Activated naive CD8-positive, alpha-beta T cell (primary cell): ENCODE results near the gene SNX10.
A peak's percentile ranks its signal among the peaks of the same experiment; 100 is the strongest.
"Not testable (repeated sequence)": the region's sequence is repeated elsewhere in the genome, so short reads cannot be mapped to it uniquely, and the experiment has no call there.

Experiments
- H3K27ac Mint-ChIP-seq: one replicate; pipeline ENCODE4 v1.8.0; 2021; ENCODE audit warnings: mixed read lengths
- H3K27me3 Mint-ChIP-seq: one replicate; pipeline ENCODE4 v1.8.0; 2021; ENCODE audit warnings: mixed read lengths
- H3K36me3 Mint-ChIP-seq: one replicate; pipeline ENCODE4 v1.8.0; 2021; ENCODE audit warnings: mixed read lengths
- H3K4me1 Mint-ChIP-seq: one replicate; pipeline ENCODE4 v1.8.0; 2021; ENCODE audit warnings: low read depth, mixed read lengths
- H3K4me3 Mint-ChIP-seq: one replicate; pipeline ENCODE4 v1.8.0; 2021; ENCODE audit warnings: mild to moderate bottlenecking, mixed read lengths
- H3K9me3 Mint-ChIP-seq: one replicate; pipeline ENCODE4 v1.8.0; 2021; ENCODE audit warnings: low read depth, mixed read lengths

Gene SNX10

GRCh38 chr7:26291699-26292538 lies at the start of gene SNX10:
Gene SNX10 (plus strand): TSS chr7:26291862. CDS start chr7:26346443, 54,581 bp downstream.
- H3K4me3 Mint-ChIP-seq = peak within 1 kb of the TSS; percentile 92
- H3K36me3 Mint-ChIP-seq = no peaks in the 10 kb centered on the region
- H3K4me1 Mint-ChIP-seq = peaks cover 37% of the 10 kb centered on the region
- peak within 1 kb of the TSS; percentile 86 for H3K27ac Mint-ChIP-seq
- H3K9me3 Mint-ChIP-seq = no peaks in the 10 kb centered on the region
- H3K27me3 Mint-ChIP-seq = no peaks in the 10 kb centered on the region

- H3K27me3 Mint-ChIP-seq = no peaks in the 10 kb centered on the region
- no peaks in the 10 kb centered on the region for H3K36me3 Mint-ChIP-seq
- no peak overlapping the region for H3K4me3 Mint-ChIP-seq
- H3K9me3 Mint-ChIP-seq = no peaks in the 10 kb centered on the region
- no peaks in the 10 kb centered on the region for H3K4me1 Mint-ChIP-seq
- no peak overlapping the region for H3K27ac Mint-ChIP-seq
Measured at GRCh38 chr7:26245150-26245549, 46.5 kb upstream of the SNX10 start.

- Mint-ChIP-seq H3K9me3 (no peaks in the 10 kb centered on the region), H3K4me3 (no peak overlapping the region), H3K27me3 (no peaks in the 10 kb centered on the region), H3K4me1 (no peaks in the 10 kb centered on the region), H3K36me3 (no peaks in the 10 kb centered on the region), H3K27ac (no peak overlapping the region)
Measured at GRCh38 chr7:26250239-26250638, 41.4 kb upstream of the SNX10 start.

GRCh38 chr7:26261866-26262265 lies 29.8 kb upstream of the SNX10 start:
- H3K27ac Mint-ChIP-seq, H3K27me3 Mint-ChIP-seq, H3K36me3 Mint-ChIP-seq, H3K4me3 Mint-ChIP-seq, H3K9me3 Mint-ChIP-seq, H3K4me1 Mint-ChIP-seq: not testable (repeated sequence)

GRCh38 chr7:26265065-26265464 lies 26.6 kb upstream of the SNX10 start:
- Mint-ChIP-seq H3K27me3 (peaks cover 4% of the 10 kb centered on the region), H3K27ac (no peak overlapping the region), H3K36me3 (peaks cover 7% of the 10 kb centered on the region)

GRCh38 chr7:26265499-26266075 lies 26.1 kb upstream of the SNX10 start:
- Mint-ChIP-seq H3K4me3 (no peak overlapping the region), H3K27ac (no peak overlapping the region), H3K9me3 (no peaks in the 10 kb centered on the region), H3K27me3 (peaks cover 4% of the 10 kb centered on the region), H3K4me1 (no peaks in the 10 kb centered on the region), H3K36me3 (peaks cover 7% of the 10 kb centered on the region)

More at GRCh38 chr7:26265065-26265464, 26.6 kb upstream of the SNX10 start:
- Mint-ChIP-seq H3K4me1 (no peaks in the 10 kb centered on the region), H3K4me3 (no peak overlapping the region), H3K9me3 (no peaks in the 10 kb centered on the region)

GRCh38 chr7:26267601-26268166 lies 24.0 kb upstream of the SNX10 start:
- Mint-ChIP-seq H3K27ac (no peak overlapping the region), H3K36me3 (peaks cover 7% of the 10 kb centered on the region), H3K4me3 (no peak overlapping the region), H3K4me1 (no peaks in the 10 kb centered on the region), H3K9me3 (no peaks in the 10 kb centered on the region), H3K27me3 (peaks cover 4% of the 10 kb centered on the region)

GRCh38 chr7:26275213-26275612 lies 16.4 kb upstream of the SNX10 start:
- Mint-ChIP-seq H3K27me3 (no peaks in the 10 kb centered on the region), H3K36me3 (no peaks in the 10 kb centered on the region), H3K27ac (no peak overlapping the region), H3K9me3 (no peaks in the 10 kb centered on the region), H3K4me1 (peaks cover 9% of the 10 kb centered on the region), H3K4me3 (no peak overlapping the region)

GRCh38 chr7:26278770-26279169 lies 12.9 kb upstream of the SNX10 start:
- Mint-ChIP-seq H3K9me3 (no peaks in the 10 kb centered on the region), H3K27ac (no peak overlapping the region), H3K4me3 (no peak overlapping the region), H3K27me3 (no peaks in the 10 kb centered on the region), H3K4me1 (peaks cover 10% of the 10 kb centered on the region), H3K36me3 (no peaks in the 10 kb centered on the region)

- Mint-ChIP-seq H3K4me1 (peaks cover 10% of the 10 kb centered on the region), H3K27me3 (no peaks in the 10 kb centered on the region), H3K36me3 (no peaks in the 10 kb centered on the region), H3K4me3 (no peak overlapping the region), H3K27ac (no peak overlapping the region), H3K9me3 (no peaks in the 10 kb centered on the region)
Measured at GRCh38 chr7:26279405-26279804, 12.3 kb upstream of the SNX10 start.

GRCh38 chr7:26280097-26280496 lies 11.6 kb upstream of the SNX10 start:
- Mint-ChIP-seq H3K4me1 (peaks cover 10% of the 10 kb centered on the region), H3K36me3 (no peaks in the 10 kb centered on the region), H3K9me3 (no peaks in the 10 kb centered on the region), H3K27ac (no peak overlapping the region), H3K4me3 (no peak overlapping the region), H3K27me3 (no peaks in the 10 kb centered on the region)

GRCh38 chr7:26280723-26281122 lies 10.9 kb upstream of the SNX10 start:
- no peaks in the 10 kb centered on the region for H3K36me3 Mint-ChIP-seq
- H3K27ac Mint-ChIP-seq = no peak overlapping the region
- H3K9me3 Mint-ChIP-seq = no peaks in the 10 kb centered on the region
- peaks cover 10% of the 10 kb centered on the region for H3K4me1 Mint-ChIP-seq
- H3K4me3 Mint-ChIP-seq = no peak overlapping the region
- H3K27me3 Mint-ChIP-seq = no peaks in the 10 kb centered on the region

- Mint-ChIP-seq H3K4me3 (no peak overlapping the region), H3K9me3 (no peaks in the 10 kb centered on the region), H3K27ac (no peak overlapping the region), H3K36me3 (no peaks in the 10 kb centered on the region), H3K4me1 (peaks cover 7% of the 10 kb centered on the region), H3K27me3 (no peaks in the 10 kb centered on the region)
Measured at GRCh38 chr7:26284477-26284876, 7.2 kb upstream of the SNX10 start.

GRCh38 chr7:26284995-26285632 lies 6.5 kb upstream of the SNX10 start:
- peaks cover 2% of the 10 kb centered on the region for H3K4me1 Mint-ChIP-seq
- no peak overlapping the region for H3K27ac Mint-ChIP-seq
- H3K9me3 Mint-ChIP-seq = no peaks in the 10 kb centered on the region
- no peaks in the 10 kb centered on the region for H3K27me3 Mint-ChIP-seq
- no peak overlapping the region for H3K4me3 Mint-ChIP-seq
- no peaks in the 10 kb centered on the region for H3K36me3 Mint-ChIP-seq

- Mint-ChIP-seq H3K27me3 (no peaks in the 10 kb centered on the region), H3K9me3 (no peaks in the 10 kb centered on the region), H3K4me1 (no peaks in the 10 kb centered on the region), H3K4me3 (no peak overlapping the region), H3K27ac (no peak overlapping the region), H3K36me3 (no peaks in the 10 kb centered on the region)
Measured at GRCh38 chr7:26286157-26286556, 5.5 kb upstream of the SNX10 start.
